C4-2B (cell line): ENCODE data around the gene EFCAB8.

ENCODE experiments used
- CTCF ChIP-seq: fragments of 450-650 bp; conservative IDR thresholded peaks from 2 replicates; pipeline ENCODE4 v1.5.1; 2017; ENCODE audit warnings: mild to moderate bottlenecking
- ZFX ChIP-seq: fragments of 450-650 bp; IDR thresholded peaks from 2 replicates; pipeline ENCODE4 v1.6.1; 2017

DNA sequence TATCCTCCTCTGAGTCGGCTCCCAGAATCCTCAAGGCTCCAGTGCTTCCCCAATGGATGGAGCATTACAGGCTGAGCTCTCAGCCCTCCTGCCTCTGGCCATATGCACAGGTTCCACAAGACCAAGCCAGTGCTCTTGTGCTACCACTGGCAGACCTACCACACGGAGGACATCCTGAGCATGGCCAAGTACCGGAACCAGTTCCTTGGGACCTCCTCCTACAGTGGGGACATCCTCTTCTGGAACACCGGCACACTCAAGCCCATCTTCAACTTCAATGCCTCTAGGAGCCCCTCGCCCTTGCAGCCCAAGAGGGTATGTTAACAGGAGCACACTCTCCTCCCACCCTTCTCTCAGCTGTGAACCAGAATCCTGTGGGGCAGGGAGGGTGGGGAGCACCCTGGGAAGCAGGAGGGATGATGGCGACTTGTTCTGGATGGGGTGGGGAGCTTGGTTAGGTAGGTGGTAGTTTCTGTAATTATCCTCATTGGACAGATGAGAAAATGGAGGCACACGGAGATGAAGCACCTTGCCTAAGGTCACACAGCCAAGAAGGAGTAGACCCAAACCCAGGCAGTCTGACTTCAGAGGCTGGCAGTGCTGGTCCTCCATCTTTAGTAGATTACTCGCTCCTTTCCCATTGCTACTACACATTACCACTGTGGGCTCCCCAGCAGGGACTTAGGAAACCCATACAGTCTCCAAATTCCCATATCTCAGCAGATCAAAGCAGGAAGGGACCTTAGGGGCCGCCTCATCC, 58.6 kb downstream of the EFCAB8 start:
- TF ChIP-seq CTCF (no peak), ZFX (no peak)
